SJSA1 (cell line): ENCODE data around the gene SENP7. TPM values are rescaled to one million over a fixed set of nuclear protein-coding genes. Genes with fewer than 3 reads are reported as not detected.
"Not testable (repeated sequence)": the region's sequence is repeated elsewhere in the genome, so short reads cannot be mapped to it uniquely, and the experiment has no call there.

ENCODE experiments used
- DNase-seq, 2 experiments: peaks; one replicate each; pipeline ENCODE4 v3.0.0-alpha.2; 2015 to 2020; ENCODE audit warnings: low spot score in 2 of 2, low read depth in 1 of 2
- H3K27ac ChIP-seq: fragments of 250-450 bp; sonication (Bioruptor Pico); 2 replicates; pipeline ENCODE4 v1.5.1; 2020; ENCODE audit warnings: mild to moderate bottlenecking, moderate library complexity
- H3K27me3 ChIP-seq: fragments of 250-450 bp; sonication (Bioruptor Pico); replicated peaks from 2 replicates; pipeline ENCODE4 v1.5.1; 2020; ENCODE audit warnings: mild to moderate bottlenecking, moderate library complexity
- H3K36me3 ChIP-seq: fragments of 250-450 bp; sonication (Bioruptor Pico); 2 replicates; pipeline ENCODE4 v1.5.1; 2020; ENCODE audit warnings: mild to moderate bottlenecking
- H3K4me1 ChIP-seq: fragments of 250-450 bp; sonication (Bioruptor Pico); replicated peaks from 2 replicates; pipeline ENCODE4 v1.6.1; 2021; ENCODE audit warnings: mild to moderate bottlenecking
- H3K4me3 ChIP-seq: fragments of 250-450 bp; sonication (Bioruptor Pico); 2 replicates; pipeline ENCODE4 v1.5.1; 2020; ENCODE audit warnings: mild to moderate bottlenecking
- H3K9me3 ChIP-seq: fragments of 250-450 bp; sonication (Bioruptor Pico); replicated peaks from 2 replicates; pipeline ENCODE4 v1.5.1; 2020; ENCODE audit warnings: mild to moderate bottlenecking
- total RNA-seq: library from RNA; depleted of rRNA; stranded (reverse); fragments of >200 nt; shearing (Covaris generic); gene quantifications from 2 replicates; pipeline ENCODE4 v1.2.3, GENCODE V29; 2014

The SENP7 gene
- total RNA-seq, 1 experiment from 2014 or later = 15.9 TPM

- Histone ChIP-seq H3K27ac (no peak overlapping the region), H3K36me3 (0 out of 2 replicates have a peak, but pooled peaks cover 4% of the 10 kb centered on the region), H3K4me1 (no peaks in the 10 kb centered on the region)
These were observed 51.6 kb downstream of the SENP7 start for GRCh38 chr3:101461451-101461850.

GRCh38 chr3:101458387-101458786 lies 54.6 kb downstream of the SENP7 start:
- no peak for DNase-seq

More at GRCh38 chr3:101461451-101461850, 51.6 kb downstream of the SENP7 start:
- Histone ChIP-seq H3K9me3 (no peaks in the 10 kb centered on the region), H3K27me3 (no peaks in the 10 kb centered on the region), H3K4me3 (no peak overlapping the region)
- DNase-seq = no peak

GRCh38 chr3:101454629-101455028 lies 58.4 kb downstream of the SENP7 start:
- DNase-seq = no peak
- Histone ChIP-seq H3K27ac (no peak overlapping the region), H3K9me3 (no peaks in the 10 kb centered on the region), H3K4me1 (no peaks in the 10 kb centered on the region), H3K4me3 (no peak overlapping the region), H3K36me3 (0 out of 2 replicates have a peak, but pooled peaks cover 4% of the 10 kb centered on the region), H3K27me3 (no peaks in the 10 kb centered on the region)

More at GRCh38 chr3:101458387-101458786, 54.6 kb downstream of the SENP7 start:
- H3K27me3 ChIP-seq = no peaks in the 10 kb centered on the region
- H3K36me3 ChIP-seq = 0 out of 2 replicates have a peak, but pooled peaks cover 4% of the 10 kb centered on the region
- no peak overlapping the region for H3K27ac ChIP-seq
- no peaks in the 10 kb centered on the region for H3K4me1 ChIP-seq
- H3K9me3 ChIP-seq = no peaks in the 10 kb centered on the region
- H3K4me3 ChIP-seq = no peak overlapping the region

GRCh38 chr3:101453961-101454360 lies 59.1 kb downstream of the SENP7 start:
- H3K36me3 ChIP-seq = 0 out of 2 replicates have a peak, but pooled peaks cover 4% of the 10 kb centered on the region
- no peak overlapping the region for H3K27ac ChIP-seq
- DNase-seq = no peak
- H3K4me3 ChIP-seq = no peak overlapping the region
- no peaks in the 10 kb centered on the region for H3K9me3 ChIP-seq
- H3K27me3 ChIP-seq = no peaks in the 10 kb centered on the region
- H3K4me1 ChIP-seq = no peaks in the 10 kb centered on the region

- H3K27me3 ChIP-seq, H3K36me3 ChIP-seq, H3K27ac ChIP-seq, H3K9me3 ChIP-seq, DNase-seq, H3K4me1 ChIP-seq, H3K4me3 ChIP-seq: not testable (repeated sequence)
These were observed 74.4 kb downstream of the SENP7 start for GRCh38 chr3:101438641-101439040.

GRCh38 chr3:101433652-101434051 lies 79.4 kb downstream of the SENP7 start:
- Histone ChIP-seq H3K36me3 (no peaks in the 10 kb centered on the region), H3K27ac (no peak overlapping the region), H3K4me1 (no peaks in the 10 kb centered on the region), H3K9me3 (no peaks in the 10 kb centered on the region), H3K27me3 (no peaks in the 10 kb centered on the region), H3K4me3 (no peak overlapping the region)
- no peak for DNase-seq

- no peak for DNase-seq
- no peaks in the 10 kb centered on the region for H3K9me3 ChIP-seq
- H3K27ac ChIP-seq = no peak overlapping the region
- no peaks in the 10 kb centered on the region for H3K4me1 ChIP-seq
- no peaks in the 10 kb centered on the region for H3K36me3 ChIP-seq
- no peaks in the 10 kb centered on the region for H3K27me3 ChIP-seq
- no peak overlapping the region for H3K4me3 ChIP-seq
These were observed 88.8 kb downstream of the SENP7 start for GRCh38 chr3:101423984-101424888.

- H3K9me3 ChIP-seq = no peaks in the 10 kb centered on the region
- no peaks in the 10 kb centered on the region for H3K27me3 ChIP-seq
- H3K4me1 ChIP-seq = no peaks in the 10 kb centered on the region
- no peak for DNase-seq
- H3K36me3 ChIP-seq = no peaks in the 10 kb centered on the region
- no peak overlapping the region for H3K27ac ChIP-seq
- no peak overlapping the region for H3K4me3 ChIP-seq
These were observed 94.2 kb downstream of the SENP7 start for GRCh38 chr3:101418851-101419250.

GRCh38 chr3:101414121-101414520 lies 98.9 kb downstream of the SENP7 start:
- Histone ChIP-seq H3K36me3 (no peaks in the 10 kb centered on the region), H3K4me3 (no peak overlapping the region), H3K9me3 (no peaks in the 10 kb centered on the region), H3K27ac (no peak overlapping the region), H3K27me3 (no peaks in the 10 kb centered on the region), H3K4me1 (no peaks in the 10 kb centered on the region)
- no peak for DNase-seq

GRCh38 chr3:101413656-101414055 lies 99.4 kb downstream of the SENP7 start:
- Histone ChIP-seq H3K9me3 (no peaks in the 10 kb centered on the region), H3K36me3 (no peaks in the 10 kb centered on the region), H3K27ac (no peak overlapping the region), H3K27me3 (no peaks in the 10 kb centered on the region), H3K4me3 (no peak overlapping the region), H3K4me1 (no peaks in the 10 kb centered on the region)
- no peak for DNase-seq

GRCh38 chr3:101391413-101391950 lies 121.5 kb downstream of the SENP7 start:
- H3K27ac ChIP-seq = no peak overlapping the region
- DNase-seq = no peak
- H3K27me3 ChIP-seq = no peaks in the 10 kb centered on the region
- H3K4me3 ChIP-seq = no peak overlapping the region
- no peaks in the 10 kb centered on the region; the same call in 1 of the 2 replicates for H3K36me3 ChIP-seq
- H3K9me3 ChIP-seq = 0 out of 2 replicates have a peak, but pooled peaks cover 2% of the 10 kb centered on the region
- no peaks in the 10 kb centered on the region for H3K4me1 ChIP-seq

GRCh38 chr3:101388706-101389105 lies 124.3 kb downstream of the SENP7 start:
- H3K27ac ChIP-seq = no peak overlapping the region
- H3K9me3 ChIP-seq = no peaks in the 10 kb centered on the region
- no peaks in the 10 kb centered on the region; the same call in 1 of the 2 replicates for H3K36me3 ChIP-seq
- H3K4me1 ChIP-seq = no peaks in the 10 kb centered on the region
- H3K27me3 ChIP-seq = no peaks in the 10 kb centered on the region
- H3K4me3 ChIP-seq = no peak overlapping the region
- DNase-seq = no peak

GRCh38 chr3:101387351-101387750 lies 125.7 kb downstream of the SENP7 start:
- H3K4me1 ChIP-seq = no peaks in the 10 kb centered on the region
- no peaks in the 10 kb centered on the region for H3K9me3 ChIP-seq
- no peak for DNase-seq
- H3K4me3 ChIP-seq = no peak overlapping the region
- no peaks in the 10 kb centered on the region; the same call in 1 of the 2 replicates for H3K36me3 ChIP-seq
- H3K27ac ChIP-seq = no peak overlapping the region
- H3K27me3 ChIP-seq = no peaks in the 10 kb centered on the region

GRCh38 chr3:101384426-101384825 lies 128.6 kb downstream of the SENP7 start:
- no peak overlapping the region for H3K27ac ChIP-seq
- peaks cover 4% of the 10 kb centered on the region; the same call in 1 of the 2 replicates for H3K36me3 ChIP-seq
- H3K4me1 ChIP-seq = no peaks in the 10 kb centered on the region
- no peak for DNase-seq
- H3K27me3 ChIP-seq = no peaks in the 10 kb centered on the region
- no peak overlapping the region for H3K4me3 ChIP-seq
- no peaks in the 10 kb centered on the region for H3K9me3 ChIP-seq
